Tibial nerve (tissue), 4 donors: ENCODE data around the gene AKAP12. TPM values are rescaled to one million over a fixed set of nuclear protein-coding genes. Genes with fewer than 3 reads are reported as not detected.
A peak's percentile ranks its signal among the peaks of the same experiment; 100 is the strongest.

Source experiments
- DNase-seq, 2 donors: peaks; one replicate each; pipeline ENCODE4 v3.0.0-alpha.2; 2019; ENCODE audit warnings: low spot score in 2 of 2
- H3K27ac ChIP-seq, 4 donors: fragments of 200-600 bp; sonication (generic) in 3 of 4; one replicate each; pipeline ENCODE4 v1.5.1; 2017 to 2019; ENCODE audit warnings: mild to moderate bottlenecking in 1 of 4
- H3K27me3 ChIP-seq, 2 donors: fragments of 200-600 bp; sonication (generic) in 1 of 2; one replicate each; pipeline versions ENCODE4 v1.5.1 to v1.6.0; 2017 to 2019
- H3K36me3 ChIP-seq, 3 donors: fragments of 200-600 bp; sonication (generic); one replicate each; pipeline ENCODE4 v1.5.1; 2018 to 2019
- H3K4me1 ChIP-seq, 4 donors: fragments of 200-600 bp; sonication (generic) in 3 of 4; one replicate each; pipeline ENCODE4 v1.5.1; 2017 to 2019
- H3K4me3 ChIP-seq, 4 donors: fragments of 200-600 bp; sonication (generic) in 3 of 4; one replicate each; pipeline ENCODE4 v1.5.1; 2017 to 2019; ENCODE audit warnings: mild to moderate bottlenecking in 1 of 4, moderate library complexity in 1 of 4
- H3K9me3 ChIP-seq, 4 donors: fragments of 200-600 bp; sonication (generic) in 3 of 4; one replicate each; pipeline ENCODE4 v1.5.1; 2017 to 2019
- EP300 ChIP-seq, 2 donors: sonication (generic); formaldehyde crosslinking; IDR thresholded peaks; one replicate each; pipeline ENCODE4 v1.6.1; 2017; ENCODE audit warnings: antibody characterized with exemption in 2 of 2, mild to moderate bottlenecking in 1 of 2
- POLR2A ChIP-seq, 2 donors: fragments of 450-650 bp; IDR thresholded peaks; one replicate each; pipeline ENCODE4 v1.6.1; 2017; ENCODE audit warnings: antibody characterized with exemption in 2 of 2, mild to moderate bottlenecking in 2 of 2, moderate library complexity in 2 of 2
- WGBS, 2 donors: methylation state at CpG; one replicate each; pipeline ENCODE4 v1.1.5; 2018; 5-methylcytosine and 5-hydroxymethylcytosine counted together
- total RNA-seq, 4 donors: library from RNA; depleted of rRNA; stranded (reverse); fragments of >200 nt; gene quantifications; one replicate each; pipeline ENCODE4 v1.1.0, GENCODE V29; 2016
- TF ChIP-seq, protein P1 (sequence below), 5 experiments: fragments of 200-600 bp in 3 of 5; fragments of 450-650 bp in 2 of 5; sonication (generic) in 3 of 5; IDR thresholded peaks; one replicate each; pipeline ENCODE4 v1.5.1; 2016 to 2019; ENCODE audit warnings: antibody characterized with exemption in 5 of 5, mild to moderate bottlenecking in 3 of 5, moderate library complexity in 2 of 5

Gene AKAP12
- total RNA-seq, 4 donors from 2014 or later, result 214 to 268 (median 232) TPM

DNA sequence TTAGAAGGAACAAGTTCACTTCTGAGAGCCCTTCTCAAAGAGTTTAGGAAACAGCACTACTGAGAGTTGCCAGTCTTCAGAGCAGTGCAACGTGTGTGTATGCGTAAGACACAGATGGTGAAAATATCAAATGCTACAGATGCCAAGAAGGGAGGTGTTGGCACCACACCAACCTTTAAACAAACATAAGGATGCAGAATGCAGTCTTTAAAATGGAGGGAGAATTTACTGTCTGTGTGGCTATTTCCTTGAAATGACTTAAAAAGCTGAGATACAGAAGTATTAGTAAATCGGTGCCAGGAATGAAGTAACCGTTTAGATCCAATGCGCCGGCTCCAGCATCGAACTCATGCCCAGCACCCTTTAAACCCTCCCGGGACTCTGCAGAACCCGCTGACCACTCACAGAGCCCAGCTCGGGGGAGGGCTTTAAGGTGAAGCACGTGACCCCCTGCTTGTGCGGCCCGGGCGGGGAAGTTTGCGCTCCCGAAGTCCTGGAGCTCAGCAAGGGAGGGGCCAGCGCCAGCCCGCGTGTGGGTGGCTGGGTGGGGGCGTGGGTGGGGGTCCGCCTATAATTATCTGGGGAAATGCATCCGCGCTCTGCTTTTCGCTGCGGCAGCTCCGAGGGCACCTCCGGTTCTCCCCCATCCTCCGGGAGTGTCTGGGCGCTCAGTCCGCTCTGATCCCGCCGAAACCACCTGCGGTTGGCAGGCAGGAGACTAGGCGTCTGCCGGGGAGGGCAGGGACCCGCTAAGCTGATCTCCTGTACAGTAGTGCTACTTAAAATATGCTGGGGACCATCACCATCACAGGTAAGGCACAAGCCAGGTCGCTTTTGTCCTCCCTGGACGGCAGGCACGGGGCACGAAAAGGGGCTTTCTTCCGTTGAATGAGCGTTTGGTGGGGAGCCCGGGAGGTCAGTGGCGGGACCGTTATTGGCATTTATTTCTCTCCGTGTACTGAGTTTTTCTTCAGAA is 85.6 kb downstream of the AKAP12 start:
- peak; percentile 58 to 60 for DNase-seq
- WGBS, 2 donors, result 1 to 2% methylated on average over 32 to 39 of the region's 46 CpGs
- Histone ChIP-seq H3K27me3 (no peaks in the 10 kb centered on the region), H3K9me3 (no peaks in the 10 kb centered on the region), H3K36me3 (no peaks in the 10 kb centered on the region), H3K4me1 (peaks cover 0 to 40% (median 16%) of the 10 kb centered on the region in 4 donors), H3K4me3 (peak overlapping the region; percentile 40 to 66 (median 60)), H3K27ac (peak overlapping the region; percentile 57 to 92 (median 82))
- TF ChIP-seq EP300 (IDR thresholded peaks at IDR 0.05) (peak in 1 of 2 donors; percentile 57), POLR2A (IDR thresholded peaks at IDR 0.05) (no peak)
- TF ChIP-seq, protein P1, sequence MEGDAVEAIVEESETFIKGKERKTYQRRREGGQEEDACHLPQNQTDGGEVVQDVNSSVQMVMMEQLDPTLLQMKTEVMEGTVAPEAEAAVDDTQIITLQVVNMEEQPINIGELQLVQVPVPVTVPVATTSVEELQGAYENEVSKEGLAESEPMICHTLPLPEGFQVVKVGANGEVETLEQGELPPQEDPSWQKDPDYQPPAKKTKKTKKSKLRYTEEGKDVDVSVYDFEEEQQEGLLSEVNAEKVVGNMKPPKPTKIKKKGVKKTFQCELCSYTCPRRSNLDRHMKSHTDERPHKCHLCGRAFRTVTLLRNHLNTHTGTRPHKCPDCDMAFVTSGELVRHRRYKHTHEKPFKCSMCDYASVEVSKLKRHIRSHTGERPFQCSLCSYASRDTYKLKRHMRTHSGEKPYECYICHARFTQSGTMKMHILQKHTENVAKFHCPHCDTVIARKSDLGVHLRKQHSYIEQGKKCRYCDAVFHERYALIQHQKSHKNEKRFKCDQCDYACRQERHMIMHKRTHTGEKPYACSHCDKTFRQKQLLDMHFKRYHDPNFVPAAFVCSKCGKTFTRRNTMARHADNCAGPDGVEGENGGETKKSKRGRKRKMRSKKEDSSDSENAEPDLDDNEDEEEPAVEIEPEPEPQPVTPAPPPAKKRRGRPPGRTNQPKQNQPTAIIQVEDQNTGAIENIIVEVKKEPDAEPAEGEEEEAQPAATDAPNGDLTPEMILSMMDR (IDR thresholded peaks at IDR 0.05), result no peak

DNA sequence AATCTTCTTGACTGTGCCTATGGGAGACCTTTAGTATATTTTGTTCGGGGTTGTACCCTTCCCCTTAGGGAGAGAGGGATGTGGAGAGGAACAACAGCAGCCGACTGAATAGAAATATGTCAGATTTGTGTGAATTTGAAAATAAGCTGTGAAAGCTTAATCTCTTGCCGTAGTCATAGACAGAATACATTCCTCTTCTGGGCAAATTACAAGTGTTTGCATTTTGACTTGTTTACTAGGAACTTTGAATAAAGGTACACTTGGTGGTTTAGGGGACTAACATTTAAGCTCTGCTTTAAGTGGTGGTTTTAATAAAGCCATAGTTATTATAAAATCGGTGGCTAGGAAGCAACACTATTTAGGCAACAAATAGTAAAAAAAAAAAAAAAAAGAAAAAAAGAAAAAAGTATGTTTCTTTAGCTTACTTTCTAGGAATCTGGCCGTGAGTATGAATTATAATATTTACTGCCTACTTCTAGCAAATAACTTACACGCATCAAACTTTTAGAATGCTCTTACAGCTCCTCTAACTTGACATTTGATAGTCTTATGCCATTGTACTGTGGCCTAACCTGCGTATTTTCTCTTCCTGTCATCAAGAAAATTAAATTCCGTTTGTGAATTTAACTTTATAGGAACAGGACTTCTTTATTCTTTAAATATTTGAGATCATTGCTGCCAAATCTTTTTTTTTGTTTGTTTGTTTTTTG is 86.5 kb downstream of the AKAP12 start:
- TF ChIP-seq, protein P1 (IDR thresholded peaks at IDR 0.05), result no peak
- TF ChIP-seq POLR2A (IDR thresholded peaks at IDR 0.05) (no peak), EP300 (IDR thresholded peaks at IDR 0.05) (no peak)
- WGBS, 2 donors, result 28 to 34% methylated on average over 8 of the region's 8 CpGs
- Histone ChIP-seq H3K27ac (peak overlapping the region; percentile 57 to 92 (median 82)), H3K9me3 (no peaks in the 10 kb centered on the region), H3K36me3 (no peaks in the 10 kb centered on the region), H3K4me1 (peaks cover 0 to 48% (median 16%) of the 10 kb centered on the region in 4 donors), H3K4me3 (peak overlapping the region; percentile 40 to 66 (median 60)), H3K27me3 (no peaks in the 10 kb centered on the region)
- no peak for DNase-seq

DNA sequence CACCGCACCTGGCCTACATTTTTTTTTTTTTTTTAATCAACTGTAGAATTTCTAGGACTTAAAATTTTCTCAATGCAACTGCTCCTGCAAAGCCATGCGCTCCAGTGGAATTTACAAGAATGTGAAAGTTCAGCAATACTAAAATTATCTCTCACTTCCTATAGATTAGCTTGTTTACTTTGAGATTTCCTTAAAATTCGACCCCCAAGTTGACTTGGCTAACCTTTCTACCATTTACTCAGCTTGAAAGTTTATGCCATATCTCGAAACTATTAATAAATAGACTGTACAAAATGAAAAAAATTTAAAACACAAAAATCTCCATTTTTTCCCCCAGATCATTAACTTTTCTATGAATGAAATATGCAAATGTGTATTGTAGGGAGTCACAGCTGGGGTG is 87.3 kb downstream of the AKAP12 start:
- Histone ChIP-seq H3K4me3 (no peak overlapping the region), H3K4me1 (peaks cover 0 to 48% (median 16%) of the 10 kb centered on the region in 4 donors), H3K27ac (peak overlapping the region in 1 of 4 donors; percentile 36), H3K36me3 (no peaks in the 10 kb centered on the region), H3K27me3 (no peaks in the 10 kb centered on the region), H3K9me3 (no peaks in the 10 kb centered on the region)
- no peak for DNase-seq
- no peak for TF ChIP-seq POLR2A (IDR thresholded peaks at IDR 0.05)
- TF ChIP-seq, protein P1 (IDR thresholded peaks at IDR 0.05), result no peak
- TF ChIP-seq EP300 (IDR thresholded peaks at IDR 0.05), result no peak
- WGBS, 2 donors, result 62% methylated on average over 4 of the region's 4 CpGs

DNA sequence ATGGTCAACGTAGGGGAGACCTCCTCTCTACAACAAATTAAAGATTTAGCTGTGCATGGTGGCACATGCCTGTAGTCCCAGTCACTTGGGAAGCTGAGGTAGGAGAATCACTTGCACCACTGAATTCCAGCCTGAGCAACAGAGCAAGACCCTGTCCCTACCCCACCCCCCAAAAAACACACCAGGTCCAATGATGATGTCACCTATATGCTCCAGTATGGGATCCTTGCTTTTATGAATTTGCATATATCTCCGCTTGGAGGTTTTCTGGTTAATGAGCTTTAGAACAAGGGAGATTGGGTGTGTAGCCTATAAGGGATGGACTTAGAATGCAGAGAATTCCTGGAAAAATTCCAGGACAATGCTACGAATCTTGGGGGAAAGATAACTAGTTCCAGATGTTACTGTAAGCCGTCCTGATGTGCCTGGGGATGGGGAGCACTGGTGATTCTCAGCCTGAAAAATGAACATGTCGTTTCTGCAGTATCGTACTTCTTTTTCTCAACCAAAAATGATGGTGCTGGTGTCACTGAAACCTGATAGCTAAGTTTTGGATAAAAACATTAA is 90.4 kb downstream of the AKAP12 start:
- TF ChIP-seq POLR2A (IDR thresholded peaks at IDR 0.05) (no peak), EP300 (IDR thresholded peaks at IDR 0.05) (no peak)
- TF ChIP-seq, protein P1 (IDR thresholded peaks at IDR 0.05), result no peak
- no peak overlapping the region for H3K4me3 ChIP-seq
- peak overlapping the region in 2 of 4 donors; percentile 8 to 51 for H3K27ac ChIP-seq
- H3K4me1 ChIP-seq, result peaks cover 0 to 33% (median 2%) of the 10 kb centered on the region in 4 donors
- no peaks in the 10 kb centered on the region for H3K9me3 ChIP-seq
- no peaks in the 10 kb centered on the region for H3K36me3 ChIP-seq
- no peaks in the 10 kb centered on the region for H3K27me3 ChIP-seq
- 48 to 57% methylated on average over 6 of the region's 6 CpGs for WGBS, 2 donors
- DNase-seq, result no peak
